ENCODE results near the gene BANP.
"Not testable (repeated sequence)": the region's sequence is repeated elsewhere in the genome, so short reads cannot be mapped to it uniquely, and the experiment has no call there.

Gene BANP

GRCh38 chr16:88033003-88033740, 81.9 kb downstream of the BANP start:
- not testable (repeated sequence) for DNase-seq (ENCODE audit: low read depth)

GRCh38 chr16:88034770-88035169, 83.5 kb downstream of the BANP start:
- DNase-seq (ENCODE audit: low read depth): peak; percentile 6

- no peak for DNase-seq (ENCODE audit: low read depth)
These were observed 84.1 kb downstream of the BANP start for GRCh38 chr16:88035292-88035691.

GRCh38 chr16:88035884-88036639, 84.8 kb downstream of the BANP start:
- not testable (repeated sequence) for DNase-seq (ENCODE audit: low read depth)

GRCh38 chr16:88036640-88036996, 85.4 kb downstream of the BANP start:
- DNase-seq (ENCODE audit: low read depth): not testable (repeated sequence)

- DNase-seq (ENCODE audit: low read depth): not testable (repeated sequence)
These were observed 86.1 kb downstream of the BANP start for GRCh38 chr16:88037359-88037758.

- DNase-seq (ENCODE audit: low read depth): not testable (repeated sequence)
These were observed 86.8 kb downstream of the BANP start for GRCh38 chr16:88037876-88038525.

GRCh38 chr16:88038526-88038908, 87.3 kb downstream of the BANP start:
- DNase-seq (ENCODE audit: low read depth): not testable (repeated sequence)

GRCh38 chr16:88039591-88039990, 88.4 kb downstream of the BANP start:
- DNase-seq (ENCODE audit: low read depth): no peak

GRCh38 chr16:88040196-88040876, 89.1 kb downstream of the BANP start:
- not testable (repeated sequence) for DNase-seq (ENCODE audit: low read depth)

- not testable (repeated sequence) for DNase-seq (ENCODE audit: low read depth)
These were observed 89.6 kb downstream of the BANP start for GRCh38 chr16:88040877-88041244.

GRCh38 chr16:88041506-88041905, 90.3 kb downstream of the BANP start:
- not testable (repeated sequence) for DNase-seq (ENCODE audit: low read depth)

- not testable (repeated sequence) for DNase-seq (ENCODE audit: low read depth)
These were observed 90.8 kb downstream of the BANP start for GRCh38 chr16:88041986-88042562.

GRCh38 chr16:88043208-88043910, 92.1 kb downstream of the BANP start:
- not testable (repeated sequence) for DNase-seq (ENCODE audit: low read depth)

GRCh38 chr16:88044121-88044581, 92.9 kb downstream of the BANP start:
- not testable (repeated sequence) for DNase-seq (ENCODE audit: low read depth)

- DNase-seq (ENCODE audit: low read depth): not testable (repeated sequence)
These were observed 94.1 kb downstream of the BANP start for GRCh38 chr16:88045361-88045760.

- no peak for DNase-seq (ENCODE audit: low read depth)
These were observed 94.6 kb downstream of the BANP start for GRCh38 chr16:88045820-88046303.

GRCh38 chr16:88047462-88047861, 96.2 kb downstream of the BANP start:
- no peak for DNase-seq (ENCODE audit: low read depth)

- no peak for DNase-seq (ENCODE audit: low read depth)
These were observed 97.8 kb downstream of the BANP start for GRCh38 chr16:88048985-88049384.

GRCh38 chr16:88049561-88050545, 98.6 kb downstream of the BANP start:
- no peak for DNase-seq (ENCODE audit: low read depth)

All from iris pigment epithelial cell (primary cell).